ENCODE results near the gene NEAT1. TPM values are rescaled to one million over a fixed set of nuclear protein-coding genes. Genes with fewer than 3 reads are reported as not detected.
"Not testable (repeated sequence)": the region's sequence is repeated elsewhere in the genome, so short reads cannot be mapped to it uniquely, and the experiment has no call there.

Gene NEAT1
- total and polyA plus RNA-seq, 2 experiments from 2014 or later = 5.3 to 7.2 TPM

DNA sequence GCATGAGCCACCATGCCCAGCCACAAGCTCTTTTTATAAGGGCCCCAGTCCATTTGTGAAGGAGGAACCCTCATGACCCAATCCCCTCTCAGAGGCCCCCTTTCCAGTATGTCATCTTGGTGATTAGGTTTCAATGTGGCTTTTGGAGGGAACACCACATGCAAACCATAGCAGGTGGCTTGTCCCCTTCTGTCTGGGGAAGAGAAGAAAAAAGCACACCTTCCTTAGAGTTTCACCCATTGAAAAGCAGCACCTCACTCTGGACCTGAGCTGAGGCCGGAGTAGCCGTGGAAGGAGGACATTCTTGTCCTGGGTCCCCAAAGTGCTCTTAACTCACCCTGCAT is 25.4 kb downstream of the NEAT1 start (continued):
- TF ChIP-seq NANOG (IDR thresholded peaks at IDR 0.05; ENCODE audit: borderline replicate concordance) = no peak
- TF ChIP-seq POLR2AphosphoS5 (IDR thresholded peaks at IDR 0.05; ENCODE audit: low read depth) = no peak
- TF ChIP-seq REST (IDR thresholded peaks at IDR 0.05; ENCODE audit: unreplicated experiment) = no peak

DNA sequence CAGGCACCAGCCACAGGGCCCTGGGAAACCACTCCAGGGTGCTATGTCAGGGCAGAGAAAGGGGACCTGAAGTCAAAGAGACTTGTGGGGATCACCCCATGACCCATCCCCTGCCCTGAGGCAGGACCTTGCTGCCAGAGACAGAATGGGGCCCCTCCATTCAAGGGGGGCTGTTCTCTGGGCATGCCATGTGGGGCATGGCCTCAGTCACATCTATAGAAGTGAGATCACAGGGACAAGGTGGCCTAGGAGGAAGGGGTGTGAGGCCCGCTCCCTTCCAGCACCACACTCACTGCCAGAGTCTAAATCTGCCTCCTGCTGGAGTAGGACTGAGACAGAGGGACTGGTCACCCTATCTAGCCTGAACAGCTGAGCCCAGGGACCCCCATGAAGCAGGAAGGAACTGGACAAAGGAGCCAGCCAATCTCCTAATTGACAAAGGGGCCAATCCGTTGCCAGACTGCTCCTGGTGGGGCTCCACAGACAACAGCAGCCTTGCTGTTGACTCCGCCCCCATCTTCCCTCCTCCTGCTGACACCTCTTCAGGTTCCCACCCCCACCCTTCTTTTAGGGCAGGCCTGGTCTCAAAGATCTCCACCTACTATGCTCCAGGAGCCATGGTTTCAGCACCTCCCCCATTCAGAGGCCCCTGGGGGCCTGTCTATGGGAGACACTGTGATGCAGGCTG is 26.0 kb downstream of the NEAT1 start:
- Histone ChIP-seq H4K20me1 (replicated peaks; ENCODE audit: insufficient read depth) (no peaks in the 10 kb centered on the region), H3F3A (replicated peaks; ENCODE audit: low read depth) (no peaks in the 10 kb centered on the region), H3K4me3 (no peak overlapping the region), H3K4me1 (ENCODE audit: insufficient read depth) (no peaks in the 10 kb centered on the region), H3K36me3 (ENCODE audit: insufficient read depth) (no peaks in the 10 kb centered on the region), H3K79me2 (replicated peaks; ENCODE audit: insufficient read depth) (no peaks in the 10 kb centered on the region), H3K27ac (ENCODE audit: low read depth) (no peak overlapping the region), H3K9me2 (ENCODE audit: insufficient read depth) (no peaks in the 10 kb centered on the region), H2AFZ (no peak overlapping the region), H3K4me2 (no peak overlapping the region), H3K27me3 (ENCODE audit: insufficient read depth) (peaks cover 4% of the 10 kb centered on the region; the same call in 1 of the 2 replicates)
- ATAC-seq = peak; percentile 59
- no peak overlapping the region for H3K27ac Mint-ChIP-seq
- peaks cover 5% of the 10 kb centered on the region; the same call in 1 of the 3 replicates for H3K36me3 Mint-ChIP-seq (ENCODE audit: low read depth)
- peaks cover 25% of the 10 kb centered on the region for H3K9me3 Mint-ChIP-seq
- peaks cover 20% of the 10 kb centered on the region for H3K27me3 Mint-ChIP-seq (ENCODE audit: insufficient read depth, low read depth, poor library complexity)
- H3K4me1 Mint-ChIP-seq = peaks cover 5% of the 10 kb centered on the region
- peak; percentile 46 for DNase-seq (ENCODE audit: low spot score)
- no peak overlapping the region for H3K4me3 Mint-ChIP-seq
- TF ChIP-seq NANOG (IDR thresholded peaks at IDR 0.05; ENCODE audit: borderline replicate concordance) = no peak

DNA sequence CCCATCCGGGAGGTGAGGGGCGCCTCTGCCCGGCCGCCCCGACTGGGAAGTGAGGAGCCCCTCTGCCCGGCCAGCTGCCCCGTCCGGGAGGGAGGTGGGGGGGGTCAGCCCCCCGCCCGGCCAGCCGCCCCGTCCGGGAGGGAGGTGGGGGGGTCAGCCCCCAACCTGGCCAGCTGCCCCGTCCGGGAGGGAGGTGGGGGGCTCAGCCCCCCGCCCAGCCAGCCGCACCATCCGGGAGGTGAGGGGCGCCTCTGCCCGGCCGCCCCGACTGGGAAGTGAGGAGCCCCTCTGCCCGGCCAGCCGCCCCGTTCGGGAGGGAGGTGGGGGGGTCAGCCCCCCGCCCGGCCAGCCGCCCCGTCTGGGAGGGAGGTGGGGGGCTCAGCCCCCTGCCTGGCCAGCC is 28.7 kb downstream of the NEAT1 start:
- peaks cover 12% of the 10 kb centered on the region; the same call in 2 of the 3 replicates for H3K4me1 Mint-ChIP-seq

GRCh38 chr11:65452259-65452658 is 29.7 kb downstream of the NEAT1 start:
- peaks cover 51% of the 10 kb centered on the region for H3K27me3 Mint-ChIP-seq (ENCODE audit: insufficient read depth, low read depth, poor library complexity)

More for the DNA sequence above, 28.7 kb downstream of the NEAT1 start:
- not testable (repeated sequence) for H3K27ac Mint-ChIP-seq; ATAC-seq; H3F3A ChIP-seq (replicated peaks; ENCODE audit: low read depth); H3K79me2 ChIP-seq (replicated peaks; ENCODE audit: insufficient read depth); H3K36me3 Mint-ChIP-seq (ENCODE audit: low read depth); H3K36me3 ChIP-seq (ENCODE audit: insufficient read depth); H3K27ac ChIP-seq (ENCODE audit: low read depth); H4K20me1 ChIP-seq (replicated peaks; ENCODE audit: insufficient read depth); H3K9me2 ChIP-seq (ENCODE audit: insufficient read depth); H3K4me2 ChIP-seq; H3K4me3 ChIP-seq; DNase-seq (ENCODE audit: low spot score); H2AFZ ChIP-seq; H3K4me3 Mint-ChIP-seq
- peaks cover 42% of the 10 kb centered on the region for H3K27me3 Mint-ChIP-seq (ENCODE audit: insufficient read depth, low read depth, poor library complexity)
- peaks cover 31% of the 10 kb centered on the region for H3K9me3 Mint-ChIP-seq
- peaks cover 28% of the 10 kb centered on the region for H3K27me3 ChIP-seq (ENCODE audit: insufficient read depth)
- peaks cover 11% of the 10 kb centered on the region for H3K4me1 ChIP-seq (ENCODE audit: insufficient read depth)

More at GRCh38 chr11:65452259-65452658, 29.7 kb downstream of the NEAT1 start:
- not testable (repeated sequence) for H3K9me2 ChIP-seq (ENCODE audit: insufficient read depth); H3K36me3 Mint-ChIP-seq (ENCODE audit: low read depth); DNase-seq (ENCODE audit: low spot score); H3K27ac ChIP-seq (ENCODE audit: low read depth); H4K20me1 ChIP-seq (replicated peaks; ENCODE audit: insufficient read depth); H3K4me3 ChIP-seq; H3K36me3 ChIP-seq (ENCODE audit: insufficient read depth); H3K79me2 ChIP-seq (replicated peaks; ENCODE audit: insufficient read depth); H3K4me3 Mint-ChIP-seq; H3K4me2 ChIP-seq; H2AFZ ChIP-seq; H3F3A ChIP-seq (replicated peaks; ENCODE audit: low read depth); ATAC-seq; H3K27ac Mint-ChIP-seq
- peaks cover 12% of the 10 kb centered on the region; the same call in 2 of the 3 replicates for H3K4me1 Mint-ChIP-seq
- Histone ChIP-seq H3K27me3 (ENCODE audit: insufficient read depth) (peaks cover 38% of the 10 kb centered on the region), H3K4me1 (ENCODE audit: insufficient read depth) (peaks cover 11% of the 10 kb centered on the region)
- H3K9me3 Mint-ChIP-seq = peaks cover 31% of the 10 kb centered on the region

Data from GM23338 (cell line).